Spleen (tissue), 7 donors: ENCODE data around the gene CACNA1H.
"Not testable (repeated sequence)": the region's sequence is repeated elsewhere in the genome, so short reads cannot be mapped to it uniquely, and the experiment has no call there.

ENCODE experiments used
- POLR2A ChIP-seq, 3 donors: fragments of 450-650 bp; IDR thresholded peaks; one replicate each; pipeline ENCODE4 v1.5.1; 2017; ENCODE audit warnings: antibody characterized with exemption in 3 of 3, mild to moderate bottlenecking in 1 of 3
- POLR2AphosphoS5 ChIP-seq, 3 donors: sonication (generic); formaldehyde crosslinking; IDR thresholded peaks; one replicate each; pipeline ENCODE4 v1.5.1; 2017; ENCODE audit warnings: antibody characterized with exemption in 3 of 3
- TF ChIP-seq, protein P1 (sequence below), 11 experiments: fragments of 200-600 bp in 7 of 11; fragments of 450-650 bp in 4 of 11; sonication (generic) in 4 of 11; IDR thresholded peaks in 8 of 11; conservative IDR thresholded peaks in 3 of 11; 1 replicate in 7 of 11; 2 replicates in 4 of 11; pipeline versions ENCODE4 v1.4.0 to v1.8.0; 2016 to 2021; ENCODE audit warnings: antibody characterized with exemption in 11 of 11, inconsistent platforms in 4 of 11, mild to moderate bottlenecking in 1 of 11
- donor health status: DM: no; HTN: no; CAD: no; lungs with moderate emphysema.
- donor health status: DM: no; HTN: no; CAD: no.
- donor health status: DM: no; HTN: no; CAD: no.

DNA sequence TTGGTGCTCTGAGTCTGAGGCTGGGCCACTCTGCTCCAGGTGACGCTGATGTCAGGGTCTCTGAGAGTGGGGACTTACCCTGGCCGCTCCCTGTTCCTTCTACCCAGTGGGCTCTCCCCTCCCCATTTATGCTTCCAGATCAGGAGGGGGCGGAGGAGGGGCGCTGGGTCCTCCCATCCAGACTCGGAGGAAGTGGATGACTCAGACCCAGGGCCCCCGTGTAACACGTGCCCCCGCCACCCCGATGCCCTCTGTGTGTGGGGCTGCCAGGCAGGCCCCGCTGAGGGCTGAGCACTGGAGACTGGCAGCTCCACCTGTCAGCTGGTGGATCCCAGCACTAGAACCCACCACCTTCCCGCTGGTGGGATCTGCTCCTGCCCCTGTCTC is 77.2 kb downstream of the CACNA1H start, which contains the start of gene TPSB2:
- TF ChIP-seq POLR2A, POLR2AphosphoS5 (IDR thresholded peaks at IDR 0.05): not testable (repeated sequence)
- TF ChIP-seq, protein P1, sequence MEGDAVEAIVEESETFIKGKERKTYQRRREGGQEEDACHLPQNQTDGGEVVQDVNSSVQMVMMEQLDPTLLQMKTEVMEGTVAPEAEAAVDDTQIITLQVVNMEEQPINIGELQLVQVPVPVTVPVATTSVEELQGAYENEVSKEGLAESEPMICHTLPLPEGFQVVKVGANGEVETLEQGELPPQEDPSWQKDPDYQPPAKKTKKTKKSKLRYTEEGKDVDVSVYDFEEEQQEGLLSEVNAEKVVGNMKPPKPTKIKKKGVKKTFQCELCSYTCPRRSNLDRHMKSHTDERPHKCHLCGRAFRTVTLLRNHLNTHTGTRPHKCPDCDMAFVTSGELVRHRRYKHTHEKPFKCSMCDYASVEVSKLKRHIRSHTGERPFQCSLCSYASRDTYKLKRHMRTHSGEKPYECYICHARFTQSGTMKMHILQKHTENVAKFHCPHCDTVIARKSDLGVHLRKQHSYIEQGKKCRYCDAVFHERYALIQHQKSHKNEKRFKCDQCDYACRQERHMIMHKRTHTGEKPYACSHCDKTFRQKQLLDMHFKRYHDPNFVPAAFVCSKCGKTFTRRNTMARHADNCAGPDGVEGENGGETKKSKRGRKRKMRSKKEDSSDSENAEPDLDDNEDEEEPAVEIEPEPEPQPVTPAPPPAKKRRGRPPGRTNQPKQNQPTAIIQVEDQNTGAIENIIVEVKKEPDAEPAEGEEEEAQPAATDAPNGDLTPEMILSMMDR (IDR thresholded peaks at IDR 0.05 in 8 of 11, conservative IDR thresholded peaks at IDR 0.05 in 3 of 11), result not testable (repeated sequence)
